NK-92 (cell line): ENCODE data around the gene PLPPR1.

ENCODE experiments used
- DNase-seq: peaks from one replicate; lab custom pipeline; 2025; ENCODE audit not compliant: unreplicated experiment; lab: John Stamatoyannopoulos, UW

The PLPPR1 gene

GRCh38 chr9:101336091-101336490, 307.6 kb downstream of the PLPPR1 start:
- DNase-seq, result no peak

GRCh38 chr9:101337237-101337636, 308.7 kb downstream of the PLPPR1 start:
- DNase-seq, result no peak

DNA sequence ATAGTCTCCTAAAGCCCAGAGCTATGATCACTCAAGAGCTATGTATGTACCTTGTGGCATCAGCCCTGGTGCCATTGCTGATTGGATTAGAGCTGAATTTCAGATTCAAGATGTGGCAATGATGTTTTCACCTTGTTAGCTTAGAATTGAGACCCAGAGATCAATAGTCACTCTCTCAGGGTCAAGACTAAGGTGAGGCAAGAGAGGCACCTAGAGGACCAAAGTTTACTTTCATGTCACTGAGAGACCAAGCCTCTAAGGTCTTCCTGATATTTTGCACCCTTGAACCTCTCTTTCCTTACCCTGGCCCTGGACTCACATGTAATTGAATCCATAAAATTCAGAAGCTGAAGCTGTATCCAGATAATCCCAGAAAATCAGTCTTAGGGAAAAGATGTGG, 313.4 kb downstream of the PLPPR1 start:
- DNase-seq, result no peak

GRCh38 chr9:101342595-101342994, 314.1 kb downstream of the PLPPR1 start:
- DNase-seq, result no peak

DNA sequence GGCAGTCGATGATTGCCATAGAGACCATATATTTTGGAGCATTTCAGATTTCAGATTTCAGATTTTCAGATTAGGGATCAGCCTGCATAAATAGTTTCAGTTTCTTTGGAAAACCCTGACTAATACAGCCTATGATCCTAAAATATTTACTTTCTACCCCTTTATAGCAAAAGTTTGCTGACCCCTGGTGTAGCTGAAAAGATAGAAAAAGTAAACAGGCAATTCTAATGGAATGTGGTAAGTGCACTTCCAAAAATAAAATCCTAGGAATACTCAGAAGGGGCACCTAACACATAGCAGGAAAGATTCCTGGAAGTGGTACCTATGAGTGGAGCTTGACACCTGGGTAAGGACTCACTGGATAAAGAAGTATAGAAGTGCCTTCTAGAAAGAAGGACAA, 321.8 kb downstream of the PLPPR1 start:
- no peak for DNase-seq

GRCh38 chr9:101352892-101353463, 324.5 kb downstream of the PLPPR1 start:
- no peak for DNase-seq

DNA sequence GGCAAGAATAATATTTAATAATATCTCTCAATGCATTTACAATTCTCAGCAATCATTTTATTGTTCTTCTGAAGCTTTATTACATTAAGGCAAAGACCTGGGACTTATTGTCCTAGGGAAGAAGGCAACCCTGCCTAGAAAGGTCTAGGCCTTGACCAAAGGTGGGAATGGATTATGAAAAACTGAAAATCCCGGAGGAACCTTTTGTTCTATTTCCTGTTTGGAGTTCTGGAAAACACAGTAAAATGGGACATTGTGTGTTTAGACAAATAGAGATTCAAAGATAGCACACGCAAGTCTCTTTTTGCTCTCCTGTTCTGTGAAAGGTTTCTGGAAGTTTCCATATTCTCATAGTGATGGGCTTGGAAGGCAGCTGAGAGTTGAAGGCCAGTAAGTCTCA, 325.2 kb downstream of the PLPPR1 start:
- no peak for DNase-seq

DNA sequence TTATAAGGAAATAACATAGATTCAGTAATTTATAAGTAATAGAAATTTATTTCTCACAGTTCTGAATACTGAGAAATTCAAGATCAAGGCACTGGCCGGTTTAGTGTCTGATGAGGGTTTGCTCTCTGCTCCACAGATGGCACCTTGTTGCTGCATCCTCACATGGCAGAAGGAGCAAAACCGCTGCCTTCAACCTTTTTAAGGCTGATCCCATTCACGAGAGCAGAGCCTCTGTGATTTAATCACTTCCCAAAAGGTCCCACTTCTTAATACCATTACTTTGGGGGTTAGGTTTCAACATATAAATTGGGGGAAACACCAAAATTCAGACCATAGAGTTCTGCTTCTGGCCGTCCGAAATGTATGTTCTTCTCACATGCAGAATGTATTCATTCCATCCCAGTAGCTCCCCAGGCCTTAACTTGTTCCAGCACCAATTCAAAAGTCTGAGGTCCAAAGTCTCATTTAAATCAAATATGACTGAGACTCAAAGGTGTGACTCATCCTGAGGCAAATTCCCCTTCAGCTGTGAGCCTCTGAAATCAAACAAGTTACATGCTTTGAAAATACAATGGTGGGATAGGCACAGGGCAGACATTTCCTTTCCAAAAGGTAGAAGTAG, 325.7 kb downstream of the PLPPR1 start:
- no peak for DNase-seq

DNA sequence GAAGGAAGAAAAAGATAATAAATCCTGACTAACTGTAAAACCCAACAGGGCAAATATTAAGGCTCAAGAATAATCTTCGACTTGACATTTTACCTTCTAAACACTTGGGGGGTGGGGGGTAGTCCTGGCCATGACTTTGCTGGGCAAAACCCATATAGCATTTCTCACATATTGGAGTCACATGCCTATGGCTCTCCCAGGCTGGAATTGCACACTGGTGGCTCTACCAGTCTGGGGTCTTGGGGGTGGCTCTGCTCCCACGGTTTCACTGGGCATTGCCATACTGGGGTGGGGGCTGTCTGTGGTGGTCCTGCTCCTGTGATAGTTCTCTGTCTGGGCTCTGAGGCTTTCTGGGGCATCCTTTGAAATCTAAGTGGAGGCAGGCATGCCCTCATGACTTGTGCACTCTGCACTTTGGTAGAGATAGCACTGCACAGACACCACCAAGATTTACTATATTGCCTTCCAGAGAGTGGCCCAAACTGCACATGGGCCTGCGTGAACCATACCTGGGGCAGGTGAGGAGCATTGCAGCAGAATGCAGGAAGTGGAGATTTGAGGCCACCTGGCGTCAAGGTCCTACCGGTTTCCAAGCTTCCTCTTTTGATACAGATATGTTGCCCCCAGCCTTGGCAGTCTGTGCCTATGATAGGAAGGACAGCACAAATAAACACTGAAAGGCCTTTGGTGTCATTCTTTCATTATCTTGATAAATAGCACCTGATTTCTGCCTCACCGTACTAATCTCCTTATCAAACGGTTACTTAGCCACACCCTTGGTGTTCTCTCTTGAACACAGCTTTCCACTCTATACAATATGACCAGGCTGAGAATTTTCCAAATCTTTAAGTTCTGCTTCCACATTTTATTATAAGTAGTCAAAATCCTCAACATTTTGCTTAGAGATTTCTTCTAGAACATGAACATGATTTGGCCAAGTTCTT, 326.5 kb downstream of the PLPPR1 start:
- no peak for DNase-seq

GRCh38 chr9:101356619-101357018, 328.1 kb downstream of the PLPPR1 start:
- no peak for DNase-seq

GRCh38 chr9:101359679-101360078, 331.2 kb downstream of the PLPPR1 start:
- no peak for DNase-seq

GRCh38 chr9:101360647-101361046, 332.1 kb downstream of the PLPPR1 start:
- DNase-seq, result no peak

DNA sequence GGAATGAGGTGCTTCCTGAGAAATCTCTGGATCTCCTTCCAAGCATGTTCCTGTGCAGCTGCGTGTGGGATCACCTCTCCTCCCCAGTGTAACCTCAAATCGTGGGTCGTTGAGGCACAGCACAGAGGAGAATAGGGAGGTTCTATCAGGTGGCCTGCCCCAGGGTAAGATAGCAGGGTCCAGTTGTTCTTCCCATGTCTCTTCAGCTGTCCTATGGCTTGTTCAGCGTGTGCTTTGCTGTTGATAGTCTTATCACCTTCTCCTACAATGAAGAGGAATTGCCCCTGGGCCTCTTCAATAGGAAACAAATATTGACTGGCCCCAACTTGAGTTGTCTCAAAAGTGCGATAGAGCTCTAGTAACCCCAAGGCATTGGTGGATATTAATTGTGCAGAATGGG, 333.9 kb downstream of the PLPPR1 start:
- DNase-seq, result no peak

DNA sequence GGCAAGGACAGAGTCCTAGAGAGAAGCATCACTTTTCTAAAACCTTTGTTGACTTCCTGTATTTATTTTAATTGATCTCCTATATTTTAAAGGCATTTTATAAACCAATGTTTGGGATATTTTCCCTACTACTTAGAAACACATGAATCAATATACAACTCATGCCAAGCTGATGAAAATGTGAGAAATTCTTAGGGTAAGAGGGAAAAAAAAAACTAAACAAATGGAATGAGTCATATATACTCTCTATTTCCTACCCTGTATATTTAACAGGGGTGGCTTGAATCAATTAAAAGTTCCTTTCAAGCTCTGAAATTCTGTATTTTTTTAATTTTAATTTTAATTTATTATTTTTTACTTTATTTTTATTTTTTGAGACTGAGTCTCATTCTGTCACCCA, 336.7 kb downstream of the PLPPR1 start:
- no peak for DNase-seq

DNA sequence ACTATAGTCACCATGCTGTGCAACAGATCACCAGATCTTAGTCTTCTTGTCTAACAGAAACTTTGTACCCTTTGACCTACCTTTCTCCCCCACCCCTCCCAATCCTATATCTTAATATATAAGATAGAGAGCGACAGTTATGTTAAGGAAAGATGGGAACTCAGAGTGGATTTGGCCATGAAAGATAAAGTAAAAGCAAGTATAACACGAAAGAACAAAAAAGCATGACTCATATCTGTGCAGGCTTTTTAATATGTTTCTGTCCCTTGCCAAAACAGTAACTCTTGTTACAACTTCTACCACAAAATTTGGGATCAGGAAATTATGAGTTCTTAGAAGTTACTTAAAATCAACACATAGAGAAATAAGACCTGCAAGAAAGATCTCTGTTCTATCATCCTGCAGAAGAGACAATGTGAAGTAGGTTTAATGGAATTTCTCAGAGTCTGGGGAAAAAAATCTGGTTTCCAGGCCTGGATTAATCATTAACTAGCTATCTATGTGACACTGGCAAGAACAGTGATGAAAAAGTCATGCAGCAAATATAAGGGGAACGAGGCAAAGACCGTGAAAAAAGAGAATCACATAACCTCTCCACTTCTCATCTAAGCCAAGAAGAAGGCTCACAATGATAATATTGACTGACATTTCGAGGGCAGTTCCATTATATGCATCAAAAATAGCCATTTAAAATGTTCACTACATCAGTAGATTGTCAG, 337.7 kb downstream of the PLPPR1 start:
- no peak for DNase-seq

DNA sequence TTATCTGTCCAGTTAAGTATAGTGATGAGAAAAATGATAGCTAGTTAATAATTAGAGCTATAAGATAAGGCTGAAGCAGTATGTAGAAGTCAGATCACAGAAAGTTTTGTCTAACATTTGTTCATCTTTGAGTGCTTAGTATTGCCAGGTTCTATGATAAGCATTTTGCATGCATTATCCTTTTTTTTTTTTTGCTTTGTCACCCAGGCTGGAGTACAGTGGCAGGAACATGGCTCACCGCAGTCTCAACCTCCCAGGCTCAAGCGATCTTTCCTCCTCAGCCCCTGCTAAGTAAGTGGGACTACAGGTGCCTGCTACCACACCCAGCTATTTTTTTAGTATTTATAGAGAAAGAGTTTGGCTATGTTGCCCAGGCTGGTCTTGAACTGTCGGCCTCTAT, 338.8 kb downstream of the PLPPR1 start:
- DNase-seq, result no peak

DNA sequence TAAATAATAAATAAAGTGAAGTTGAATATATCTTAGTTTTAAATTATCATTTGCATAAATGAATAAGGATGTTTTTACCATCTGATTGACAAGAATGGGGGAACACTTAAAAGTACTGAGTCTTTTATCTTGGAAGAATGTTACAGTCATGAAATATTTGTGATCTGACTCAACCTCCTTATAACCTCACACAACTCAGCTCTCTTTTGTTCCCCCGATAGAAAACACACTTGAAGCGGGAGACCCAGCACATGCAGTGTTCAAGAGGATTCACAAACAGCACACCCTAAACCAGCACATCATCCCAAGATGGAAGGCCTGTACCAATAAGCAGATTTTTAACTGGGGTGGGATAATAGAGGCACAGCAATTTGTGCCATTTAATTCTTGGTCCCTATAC, 340.8 kb downstream of the PLPPR1 start:
- DNase-seq, result no peak

- no peak for DNase-seq
Observed at GRCh38 chr9:101369884-101370531, 341.5 kb downstream of the PLPPR1 start.

DNA sequence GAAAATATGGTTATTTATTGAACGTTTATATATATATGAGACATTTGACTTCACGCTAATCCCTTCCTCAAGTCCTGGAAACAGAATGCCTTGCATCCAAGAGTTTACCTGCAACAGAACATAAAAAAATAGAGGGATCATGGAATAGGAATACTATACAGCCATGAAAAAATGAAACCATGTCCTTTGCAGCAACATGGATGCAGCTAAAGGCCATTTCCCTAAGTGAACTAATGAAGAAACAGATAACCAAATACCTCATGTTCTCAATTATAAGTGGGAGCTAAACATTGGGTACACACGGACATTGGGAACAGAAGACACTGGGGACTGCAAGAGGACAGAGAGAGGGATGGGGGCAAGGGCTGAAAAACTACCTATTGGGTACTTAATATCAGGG, 343.3 kb downstream of the PLPPR1 start:
- DNase-seq, result no peak

DNA sequence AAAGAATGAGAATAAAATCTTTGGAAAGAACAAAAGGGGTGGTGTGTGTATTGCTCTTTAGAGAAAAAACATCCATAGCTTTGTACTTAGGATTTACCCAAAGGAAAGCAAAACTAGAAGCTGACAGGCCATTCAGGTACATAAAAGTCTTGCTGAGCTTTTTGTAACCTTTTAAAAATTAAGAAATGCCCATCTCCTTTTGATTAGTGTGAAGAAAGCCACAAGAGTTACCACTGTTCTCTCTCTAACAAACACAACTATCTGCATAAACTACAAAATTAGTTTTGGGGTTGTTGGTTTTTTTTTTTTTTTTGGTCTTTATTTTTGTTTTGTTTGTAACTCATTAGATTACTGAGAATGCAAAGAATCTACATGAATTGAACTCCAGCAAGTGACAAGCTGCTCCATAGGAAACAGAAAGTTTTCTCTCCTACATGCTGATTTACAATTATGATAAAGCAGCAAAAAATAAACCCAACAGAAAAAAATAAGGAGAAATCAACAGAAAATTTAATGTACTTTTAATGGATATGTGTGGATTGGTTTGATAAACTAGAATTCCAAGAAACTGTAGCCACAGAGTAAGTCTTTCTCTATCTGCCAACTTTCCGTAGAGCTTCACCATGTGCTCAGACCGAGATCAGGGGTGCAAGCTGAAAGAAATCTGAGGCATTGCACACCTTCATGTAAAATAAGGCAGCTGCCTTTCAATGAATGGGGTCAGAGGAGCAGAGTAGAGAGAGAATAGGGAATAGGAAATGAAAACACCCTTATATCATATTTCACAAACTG, 344.0 kb downstream of the PLPPR1 start:
- DNase-seq, result no peak
